ENCODE measurements around the gene FAM124A.

GRCh38 chr13:51246418-51247277 is 24.4 kb downstream of the FAM124A start:
- TF ChIP-seq E2F8 (IDR thresholded peaks at IDR 0.05; ENCODE audit: low read depth, partially characterized antibody) (no peak), TCF7 (IDR thresholded peaks at IDR 0.05; ENCODE audit: borderline replicate concordance) (no peak), IRF5 (IDR thresholded peaks at IDR 0.05; ENCODE audit: borderline replicate concordance) (no peak), ESRRA (IDR thresholded peaks at IDR 0.05; ENCODE audit: low read length) (no peak), ZNF274 (IDR thresholded peaks at IDR 0.05; ENCODE audit: insufficient read depth, insufficient read length) (no peak), POLR2A (IDR thresholded peaks at IDR 0.05; ENCODE audit: low read depth, low read length) (no peak), CTCF (IDR thresholded peaks at IDR 0.05 in 2 of 3, conservative IDR thresholded peaks at IDR 0.05 in 1 of 3; ENCODE audit: control insufficient read depth in 2 of 3, extremely low read depth in 1 of 3, insufficient read depth in 1 of 3, low read depth in 3 of 3, low read length in 3 of 3) (no peak), RELA (IDR thresholded peaks at IDR 0.05; ENCODE audit: borderline replicate concordance, partially characterized antibody) (no peak), BRCA1 (IDR thresholded peaks at IDR 0.05; ENCODE audit: low read depth, low read length) (no peak), TAF1 (IDR thresholded peaks at IDR 0.05; ENCODE audit: borderline replicate concordance, low read depth, low read length) (no peak)
- TF ChIP-seq, protein P1, sequence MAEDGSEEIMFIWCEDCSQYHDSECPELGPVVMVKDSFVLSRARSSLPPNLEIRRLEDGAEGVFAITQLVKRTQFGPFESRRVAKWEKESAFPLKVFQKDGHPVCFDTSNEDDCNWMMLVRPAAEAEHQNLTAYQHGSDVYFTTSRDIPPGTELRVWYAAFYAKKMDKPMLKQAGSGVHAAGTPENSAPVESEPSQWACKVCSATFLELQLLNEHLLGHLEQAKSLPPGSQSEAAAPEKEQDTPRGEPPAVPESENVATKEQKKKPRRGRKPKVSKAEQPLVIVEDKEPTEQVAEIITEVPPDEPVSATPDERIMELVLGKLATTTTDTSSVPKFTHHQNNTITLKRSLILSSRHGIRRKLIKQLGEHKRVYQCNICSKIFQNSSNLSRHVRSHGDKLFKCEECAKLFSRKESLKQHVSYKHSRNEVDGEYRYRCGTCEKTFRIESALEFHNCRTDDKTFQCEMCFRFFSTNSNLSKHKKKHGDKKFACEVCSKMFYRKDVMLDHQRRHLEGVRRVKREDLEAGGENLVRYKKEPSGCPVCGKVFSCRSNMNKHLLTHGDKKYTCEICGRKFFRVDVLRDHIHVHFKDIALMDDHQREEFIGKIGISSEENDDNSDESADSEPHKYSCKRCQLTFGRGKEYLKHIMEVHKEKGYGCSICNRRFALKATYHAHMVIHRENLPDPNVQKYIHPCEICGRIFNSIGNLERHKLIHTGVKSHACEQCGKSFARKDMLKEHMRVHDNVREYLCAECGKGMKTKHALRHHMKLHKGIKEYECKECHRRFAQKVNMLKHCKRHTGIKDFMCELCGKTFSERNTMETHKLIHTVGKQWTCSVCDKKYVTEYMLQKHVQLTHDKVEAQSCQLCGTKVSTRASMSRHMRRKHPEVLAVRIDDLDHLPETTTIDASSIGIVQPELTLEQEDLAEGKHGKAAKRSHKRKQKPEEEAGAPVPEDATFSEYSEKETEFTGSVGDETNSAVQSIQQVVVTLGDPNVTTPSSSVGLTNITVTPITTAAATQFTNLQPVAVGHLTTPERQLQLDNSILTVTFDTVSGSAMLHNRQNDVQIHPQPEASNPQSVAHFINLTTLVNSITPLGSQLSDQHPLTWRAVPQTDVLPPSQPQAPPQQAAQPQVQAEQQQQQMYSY (CRISPR knock-in tag; IDR thresholded peaks at IDR 0.05), result no peak

All from GM12878 (cell line).